Airway epithelial cell (primary cell): ENCODE measurements around the gene SPIC. TPM values are rescaled to one million over a fixed set of nuclear protein-coding genes. Genes with fewer than 3 reads are reported as not detected.

Experiments
- total RNA-seq: library from RNA; depleted of rRNA; stranded (reverse); fragments of >200 nt; gene quantifications from 2 replicates; pipeline ENCODE4 v1.2.3, GENCODE V29; 2015

The SPIC gene
- not detected in 2 replicates for total RNA-seq

GRCh38 chr12:101474711-101475386 is at the start of gene SPIC:
Gene SPIC (plus strand): TSS chr12:101475336. CDS start chr12:101476905, 1,569 bp downstream.

Other genes with a start within 250 kb of the SPIC start
- 10.5 and 11.2 TPM in 2 replicates for gene UTP20, start 195.2 kb upstream of the SPIC start, total RNA-seq
- 45.4 and 53.7 TPM in 2 replicates for gene ARL1, start 67.6 kb upstream of the SPIC start, total RNA-seq
- gene MYBPC1, start 119.6 kb downstream of the SPIC start, total RNA-seq: not detected in 2 replicates
- 10.2 and 15.5 TPM in 2 replicates for gene CHPT1, start 222.3 kb downstream of the SPIC start, total RNA-seq